Endodermal cell (in vitro differentiated cells): Measurements from ENCODE around the gene LRMDA. TPM values are rescaled to one million over a fixed set of nuclear protein-coding genes. Genes with fewer than 3 reads are reported as not detected.

Experiments used
- DNase-seq: peaks from one replicate; pipeline ENCODE4 v3.0.0-alpha.2; 2017
- H3K27ac ChIP-seq: 2 replicates; pipeline ENCODE4 v1.5.1; 2013; ENCODE audit warnings: mild to moderate bottlenecking, low read depth, low read length, moderate library complexity
- H3K27me3 ChIP-seq: 2 replicates; pipeline ENCODE4 v1.6.1; 2013; ENCODE audit warnings: mild to moderate bottlenecking, low read length, moderate library complexity; ENCODE audit not compliant: insufficient read depth, control insufficient read depth, poor library complexity, severe bottlenecking
- H3K36me3 ChIP-seq: 2 replicates; pipeline ENCODE4 v1.7.0; 2013; ENCODE audit warnings: mild to moderate bottlenecking, low read length, moderate library complexity; ENCODE audit not compliant: control insufficient read depth, insufficient read depth
- H3K4me1 ChIP-seq: one replicate; pipeline ENCODE4 v1.7.0; 2013; ENCODE audit warnings: low read length; ENCODE audit not compliant: control insufficient read depth, insufficient read depth
- H3K4me3 ChIP-seq: 2 replicates; pipeline ENCODE4 v1.5.1; 2013; ENCODE audit warnings: mild to moderate bottlenecking, low read length, moderate library complexity
- H3K9ac ChIP-seq: 2 replicates; pipeline ENCODE4 v1.6.1; 2013; ENCODE audit warnings: mild to moderate bottlenecking, low read length, moderate library complexity; ENCODE audit not compliant: poor library complexity, severe bottlenecking; ENCODE audit errors: extremely low read depth
- H3K9me3 ChIP-seq: 2 replicates; pipeline ENCODE4 v1.6.1; 2013; ENCODE audit warnings: mild to moderate bottlenecking, low read length, moderate library complexity; ENCODE audit not compliant: control insufficient read depth
- H3K27ac Mint-ChIP-seq: 2 replicates; pipeline ENCODE4 v1.8.0; 2020; ENCODE audit warnings: mixed read lengths
- H3K27me3 Mint-ChIP-seq: 2 replicates; pipeline ENCODE4 v1.8.0; 2021; ENCODE audit warnings: mild to moderate bottlenecking, mixed read lengths; ENCODE audit not compliant: insufficient read depth
- H3K36me3 Mint-ChIP-seq: 2 replicates; pipeline ENCODE4 v1.8.0; 2020; ENCODE audit warnings: low read depth, mixed read lengths
- H3K4me1 Mint-ChIP-seq: 2 replicates; pipeline ENCODE4 v1.8.0; 2020; ENCODE audit warnings: mixed read lengths
- H3K4me3 Mint-ChIP-seq: 2 replicates; pipeline ENCODE4 v1.8.0; 2020; ENCODE audit warnings: mild to moderate bottlenecking, moderate library complexity, mixed read lengths
- H3K9me3 Mint-ChIP-seq: 2 replicates; pipeline ENCODE4 v1.8.0; 2020; ENCODE audit warnings: mild to moderate bottlenecking, mixed read lengths
- WGBS, 2 experiments: methylation state at CpG; one replicate each; pipeline versions ENCODE4 v1.1.5 to v1.1.7; 2013; ENCODE audit warnings: missing lambda C conversion rate in 2 of 2, mixed read lengths in 1 of 2; ENCODE audit not compliant: insufficient coverage in 1 of 2, insufficient read length in 1 of 2; 5-methylcytosine and 5-hydroxymethylcytosine counted together
- total RNA-seq, 2 donors: library from RNA; stranded (reverse); fragmentation: NEBNext Ultra II Directional in 1 of 2; extraction: Animal tissue kit (Norgen Biotek cat#: 25700) in 1 of 2; gene quantifications; 2 replicates in 1 of 2; 3 replicates in 1 of 2; pipeline ENCODE4 v1.2.1, GENCODE V29; 2021
- TF ChIP-seq, protein P1 (sequence below): fragments of 200-600 bp; sonication (generic); conservative IDR thresholded peaks from 2 replicates; pipeline ENCODE4 v1.5.0; 2021; ENCODE audit warnings: antibody characterized with exemption, mild to moderate bottlenecking

The LRMDA gene
- total RNA-seq, 2 donors from 2014 or later = 1.7 to 5.1 TPM

DNA sequence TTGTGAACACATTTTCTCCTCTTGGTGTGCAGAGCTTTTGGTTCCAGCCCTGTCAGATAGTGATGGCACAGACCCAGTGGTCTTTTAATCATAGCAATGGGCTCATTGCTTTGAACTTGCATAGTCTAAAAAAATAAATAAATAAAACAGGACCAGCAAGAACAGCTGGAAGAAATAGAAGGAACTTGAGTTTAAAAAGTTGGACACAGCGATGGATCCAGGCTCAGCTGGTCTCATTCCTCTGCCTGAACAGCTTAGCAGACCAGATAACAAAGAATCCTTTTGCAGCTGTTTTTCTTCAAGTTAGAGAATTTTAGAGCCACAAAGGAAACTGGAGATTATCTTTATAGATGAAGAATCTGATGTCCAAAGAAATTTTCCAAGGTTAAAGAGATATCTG lies 1005.6 kb downstream of the LRMDA start:
- Histone ChIP-seq H3K27me3 (no peaks in the 10 kb centered on the region), H3K4me1 (peaks cover 46% of the 10 kb centered on the region), H3K9me3 (no peaks in the 10 kb centered on the region), H3K27ac (no peak overlapping the region), H3K36me3 (no peaks in the 10 kb centered on the region), H3K4me3 (no peak overlapping the region), H3K9ac (no peak overlapping the region)
- Mint-ChIP-seq H3K4me3 (no peak overlapping the region), H3K4me1 (peaks cover 70% of the 10 kb centered on the region), H3K27me3 (no peaks in the 10 kb centered on the region), H3K27ac (peak overlapping the region; percentile 16), H3K36me3 (no peaks in the 10 kb centered on the region), H3K9me3 (no peaks in the 10 kb centered on the region)
- TF ChIP-seq, protein P1, sequence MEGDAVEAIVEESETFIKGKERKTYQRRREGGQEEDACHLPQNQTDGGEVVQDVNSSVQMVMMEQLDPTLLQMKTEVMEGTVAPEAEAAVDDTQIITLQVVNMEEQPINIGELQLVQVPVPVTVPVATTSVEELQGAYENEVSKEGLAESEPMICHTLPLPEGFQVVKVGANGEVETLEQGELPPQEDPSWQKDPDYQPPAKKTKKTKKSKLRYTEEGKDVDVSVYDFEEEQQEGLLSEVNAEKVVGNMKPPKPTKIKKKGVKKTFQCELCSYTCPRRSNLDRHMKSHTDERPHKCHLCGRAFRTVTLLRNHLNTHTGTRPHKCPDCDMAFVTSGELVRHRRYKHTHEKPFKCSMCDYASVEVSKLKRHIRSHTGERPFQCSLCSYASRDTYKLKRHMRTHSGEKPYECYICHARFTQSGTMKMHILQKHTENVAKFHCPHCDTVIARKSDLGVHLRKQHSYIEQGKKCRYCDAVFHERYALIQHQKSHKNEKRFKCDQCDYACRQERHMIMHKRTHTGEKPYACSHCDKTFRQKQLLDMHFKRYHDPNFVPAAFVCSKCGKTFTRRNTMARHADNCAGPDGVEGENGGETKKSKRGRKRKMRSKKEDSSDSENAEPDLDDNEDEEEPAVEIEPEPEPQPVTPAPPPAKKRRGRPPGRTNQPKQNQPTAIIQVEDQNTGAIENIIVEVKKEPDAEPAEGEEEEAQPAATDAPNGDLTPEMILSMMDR = no peak
- no peak for DNase-seq
- WGBS, 2 experiments = 93 to 94% methylated on average over 1 of the region's 1 CpG

DNA sequence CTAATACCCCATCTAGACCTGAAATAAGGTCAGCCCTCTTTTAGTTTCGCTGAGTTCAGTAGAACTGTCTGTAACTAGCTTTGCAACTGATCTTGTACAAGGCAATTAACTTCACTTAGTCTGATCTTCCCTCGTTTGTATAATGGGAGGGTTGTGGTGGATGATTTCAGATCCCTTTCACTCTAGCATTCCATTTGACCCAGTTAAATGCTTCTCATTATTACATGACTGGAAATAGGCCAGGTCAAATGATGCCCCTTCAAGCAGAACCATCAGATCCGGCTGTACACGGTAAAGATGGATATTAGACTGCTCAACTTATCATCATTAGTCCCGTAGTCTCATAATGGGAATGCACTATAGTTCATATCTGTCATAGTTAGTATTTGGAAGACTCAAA lies 1009.0 kb downstream of the LRMDA start:
- no peaks in the 10 kb centered on the region for H3K27me3 ChIP-seq
- H3K4me3 ChIP-seq = no peak overlapping the region
- H3K27ac ChIP-seq = no peak overlapping the region
- H3K9ac ChIP-seq = no peak overlapping the region
- WGBS, 2 experiments = 92 to 96% methylated on average over 2 to 5 of the region's 5 CpGs
- TF ChIP-seq, protein P1 = no peak
- no peaks in the 10 kb centered on the region for H3K9me3 ChIP-seq
- DNase-seq = no peak
- Mint-ChIP-seq H3K27me3 (no peaks in the 10 kb centered on the region), H3K4me3 (no peak overlapping the region), H3K4me1 (peaks cover 43% of the 10 kb centered on the region), H3K27ac (no peak overlapping the region), H3K9me3 (no peaks in the 10 kb centered on the region), H3K36me3 (no peaks in the 10 kb centered on the region)
- H3K36me3 ChIP-seq = no peaks in the 10 kb centered on the region
- peaks cover 21% of the 10 kb centered on the region for H3K4me1 ChIP-seq

DNA sequence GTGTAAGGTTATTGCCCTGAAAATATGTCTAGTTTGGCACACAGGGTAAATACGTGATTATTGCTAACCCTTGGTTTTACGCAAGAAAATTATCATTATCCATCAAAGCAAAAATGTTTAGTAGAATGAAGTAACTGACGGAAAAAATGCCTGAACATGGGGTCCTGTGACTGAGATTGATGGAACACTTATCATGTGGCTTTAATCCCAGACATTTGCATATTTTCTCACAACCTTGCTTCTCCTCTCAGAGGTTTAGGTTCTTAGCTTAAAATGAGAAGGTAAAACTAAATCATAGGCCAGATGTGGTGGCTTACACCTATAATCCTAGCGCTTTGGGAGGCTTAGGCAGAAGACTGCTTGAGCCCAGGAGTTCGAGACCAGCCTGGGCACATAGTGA lies 1010.7 kb downstream of the LRMDA start:
- no peak overlapping the region for H3K27ac ChIP-seq
- Mint-ChIP-seq H3K36me3 (no peaks in the 10 kb centered on the region), H3K27ac (no peak overlapping the region), H3K9me3 (peaks cover 2% of the 10 kb centered on the region), H3K4me3 (no peak overlapping the region), H3K4me1 (peaks cover 28% of the 10 kb centered on the region), H3K27me3 (no peaks in the 10 kb centered on the region)
- 98 to 100% methylated on average over 1 to 5 of the region's 5 CpGs for WGBS, 2 experiments
- no peak overlapping the region for H3K9ac ChIP-seq
- no peak overlapping the region for H3K4me3 ChIP-seq
- TF ChIP-seq, protein P1 = no peak
- peaks cover 8% of the 10 kb centered on the region for H3K4me1 ChIP-seq
- H3K27me3 ChIP-seq = no peaks in the 10 kb centered on the region
- no peaks in the 10 kb centered on the region for H3K9me3 ChIP-seq
- H3K36me3 ChIP-seq = no peaks in the 10 kb centered on the region
- no peak for DNase-seq
